Measurements from ENCODE around the gene MAP3K20. TPM values are rescaled to one million over a fixed set of nuclear protein-coding genes. Genes with fewer than 3 reads are reported as not detected.

The MAP3K20 gene
- total RNA-seq, 1 donor from 2014 or later, result 18.0 TPM

GRCh38 chr2:173079973-173080860 lies 4.6 kb downstream of the MAP3K20 start:
- no peak overlapping the region for H3K4me2 ChIP-seq
- Mint-ChIP-seq H3K36me3 (peaks cover 7% of the 10 kb centered on the region), H3K27ac (no peak overlapping the region), H3K9me3 (peaks cover 2% of the 10 kb centered on the region), H3K4me3 (no peak overlapping the region), H3K27me3 (ENCODE audit: insufficient read depth, low read depth) (peaks cover under 1% of the 10 kb centered on the region), H3K4me1 (peaks cover 18% of the 10 kb centered on the region)
- H4K20me1 ChIP-seq (ENCODE audit: low read depth), result no peaks in the 10 kb centered on the region
- no peak overlapping the region for H3K27ac ChIP-seq
- H3K27me3 ChIP-seq, result no peaks in the 10 kb centered on the region
- H3K4me1 ChIP-seq, result peaks cover 21% of the 10 kb centered on the region
- H3K9me3 ChIP-seq (ENCODE audit: low read depth), result no peaks in the 10 kb centered on the region
- H3K79me2 ChIP-seq (ENCODE audit: low read depth), result peaks cover 18% of the 10 kb centered on the region
- TF ChIP-seq CTCF (IDR thresholded peaks at IDR 0.05) (no peak), EZH2 (IDR thresholded peaks at IDR 0.05) (no peak), EZH2phosphoT487 (IDR thresholded peaks at IDR 0.05) (no peak)
- H2AFZ ChIP-seq (replicated peaks), result no peak overlapping the region
- no peaks in the 10 kb centered on the region for H3K36me3 ChIP-seq
- H3F3A ChIP-seq (ENCODE audit: low read depth), result no peaks in the 10 kb centered on the region
- no peak for DNase-seq (ENCODE audit: low spot score)
- H3K4me3 ChIP-seq, result no peak overlapping the region
- H3K9ac ChIP-seq, result no peak overlapping the region

GRCh38 chr2:173086518-173087213 lies 11.0 kb downstream of the MAP3K20 start:
- no peaks in the 10 kb centered on the region for H3F3A ChIP-seq (ENCODE audit: low read depth)
- H3K27ac ChIP-seq, result no peak overlapping the region
- TF ChIP-seq EZH2 (IDR thresholded peaks at IDR 0.05), result no peak
- TF ChIP-seq EZH2phosphoT487 (IDR thresholded peaks at IDR 0.05), result no peak
- TF ChIP-seq CTCF (IDR thresholded peaks at IDR 0.05), result no peak
- no peaks in the 10 kb centered on the region for H3K36me3 ChIP-seq
- H3K4me3 ChIP-seq, result no peak overlapping the region
- no peaks in the 10 kb centered on the region for H3K27me3 Mint-ChIP-seq (ENCODE audit: insufficient read depth, low read depth)
- no peaks in the 10 kb centered on the region for H3K9me3 ChIP-seq (ENCODE audit: low read depth)
- no peaks in the 10 kb centered on the region for H3K36me3 Mint-ChIP-seq
- H3K9ac ChIP-seq, result no peak overlapping the region
- no peaks in the 10 kb centered on the region for H3K9me3 Mint-ChIP-seq
- no peaks in the 10 kb centered on the region for H3K27me3 ChIP-seq
- H2AFZ ChIP-seq (replicated peaks), result no peak overlapping the region
- no peak overlapping the region for H3K4me3 Mint-ChIP-seq
- no peak overlapping the region for H3K27ac Mint-ChIP-seq
- no peaks in the 10 kb centered on the region for H3K79me2 ChIP-seq (ENCODE audit: low read depth)
- H3K4me2 ChIP-seq, result no peak overlapping the region
- DNase-seq (ENCODE audit: low spot score), result no peak
- H3K4me1 Mint-ChIP-seq, result peaks cover 16% of the 10 kb centered on the region
- H3K4me1 ChIP-seq, result no peaks in the 10 kb centered on the region
- no peaks in the 10 kb centered on the region for H4K20me1 ChIP-seq (ENCODE audit: low read depth)

- Histone ChIP-seq H3K9me3 (ENCODE audit: low read depth) (no peaks in the 10 kb centered on the region), H3K4me1 (no peaks in the 10 kb centered on the region), H3K27me3 (no peaks in the 10 kb centered on the region), H3K79me2 (ENCODE audit: low read depth) (no peaks in the 10 kb centered on the region), H2AFZ (replicated peaks) (no peak overlapping the region), H4K20me1 (ENCODE audit: low read depth) (no peaks in the 10 kb centered on the region), H3K36me3 (no peaks in the 10 kb centered on the region), H3K4me2 (no peak overlapping the region), H3K9ac (no peak overlapping the region), H3K4me3 (no peak overlapping the region), H3F3A (ENCODE audit: low read depth) (no peaks in the 10 kb centered on the region), H3K27ac (no peak overlapping the region)
- no peak for DNase-seq (ENCODE audit: low spot score)
- TF ChIP-seq CTCF (IDR thresholded peaks at IDR 0.05) (no peak), EZH2phosphoT487 (IDR thresholded peaks at IDR 0.05) (no peak), EZH2 (IDR thresholded peaks at IDR 0.05) (no peak)
- H3K4me1 Mint-ChIP-seq, result peaks cover 21% of the 10 kb centered on the region
- H3K9me3 Mint-ChIP-seq, result no peaks in the 10 kb centered on the region
- no peak overlapping the region for H3K27ac Mint-ChIP-seq
- H3K4me3 Mint-ChIP-seq, result no peak overlapping the region
- H3K36me3 Mint-ChIP-seq, result peaks cover 2% of the 10 kb centered on the region
- no peaks in the 10 kb centered on the region for H3K27me3 Mint-ChIP-seq (ENCODE audit: insufficient read depth, low read depth)
These were observed 11.6 kb downstream of the MAP3K20 start for GRCh38 chr2:173087214-173087581.

All from neural progenitor cell (in vitro differentiated cells).